Measurements from ENCODE around the gene ZNF446. TPM values are rescaled to one million over a fixed set of nuclear protein-coding genes. Genes with fewer than 3 reads are reported as not detected.

Gene ZNF446
- total RNA-seq, 4 donors from 2014 or later: 12.8 to 25.6 (median 19.6) TPM

GRCh38 chr19:58519355-58520256, 43.5 kb downstream of the ZNF446 start, which contains the start of gene ZBTB45:
ZBTB45 (minus strand) TSS chr19:58519810; CDS start chr19:58517673, 2,137 bp downstream.
- peak; percentile 71 to 95 (median 86) for TF ChIP-seq CTCF (IDR thresholded peaks at IDR 0.05)
- peak; percentile 42 to 52 for TF ChIP-seq POLR2A (IDR thresholded peaks at IDR 0.05)
- no peaks in the 10 kb centered on the region for H3K27me3 ChIP-seq

GRCh38 chr19:58520257-58520599, 44.1 kb downstream of the ZNF446 start:
- no peaks in the 10 kb centered on the region for H3K9me3 ChIP-seq
- peak overlapping the region; percentile 86 to 97 (median 94) for H3K27ac ChIP-seq
- peaks cover 0 to 21% (median 0%) of the 10 kb centered on the region in 3 donors for H3K36me3 ChIP-seq
- TF ChIP-seq CTCF (IDR thresholded peaks at IDR 0.05) (no peak), POLR2A (IDR thresholded peaks at IDR 0.05) (no peak)
- DNase-seq: no peak
- no peaks in the 10 kb centered on the region for H3K27me3 ChIP-seq
- peaks cover 3 to 27% (median 12%) of the 10 kb centered on the region in 4 donors for H3K4me1 ChIP-seq
- peak overlapping the region; percentile 63 to 90 (median 80) for H3K4me3 ChIP-seq

More at GRCh38 chr19:58519355-58520256, 43.5 kb downstream of the ZNF446 start, which contains the start of gene ZBTB45:
- Histone ChIP-seq H3K4me1 (peaks cover 3 to 31% (median 12%) of the 10 kb centered on the region in 4 donors), H3K27ac (peak within 1 kb of the TSS; percentile 86 to 97 (median 94)), H3K36me3 (peaks cover 0 to 21% (median 0%) of the 10 kb centered on the region in 3 donors), H3K4me3 (peak within 1 kb of the TSS; percentile 63 to 90 (median 80)), H3K9me3 (no peaks in the 10 kb centered on the region)
- DNase-seq: peak; percentile 84 to 96 (median 93)

DNA sequence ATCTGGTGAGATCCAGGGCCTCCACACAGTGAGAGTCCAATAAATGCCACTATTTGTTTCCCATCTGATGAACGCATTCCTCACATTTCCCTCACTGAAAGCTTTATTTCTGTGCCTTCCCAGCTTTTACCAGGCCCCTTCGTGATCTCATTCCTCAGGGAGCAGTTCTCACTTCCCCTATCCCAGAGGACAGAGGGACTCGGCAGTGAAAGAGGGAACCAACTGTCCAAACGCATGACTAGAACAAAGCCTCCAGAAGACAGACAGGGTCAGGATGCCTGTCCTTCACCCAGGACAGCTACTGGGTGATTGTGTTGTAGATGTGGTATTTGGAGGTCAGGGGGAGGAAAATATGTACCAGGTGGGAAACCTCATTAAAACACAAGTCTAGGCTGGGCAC, 45.5 kb downstream of the ZNF446 start:
- no peak overlapping the region for H3K27ac ChIP-seq
- no peak for TF ChIP-seq POLR2A (IDR thresholded peaks at IDR 0.05)
- TF ChIP-seq CTCF (IDR thresholded peaks at IDR 0.05): no peak
- H3K4me3 ChIP-seq: no peak overlapping the region
- no peaks in the 10 kb centered on the region for H3K27me3 ChIP-seq
- H3K4me1 ChIP-seq: peaks cover 3 to 27% (median 12%) of the 10 kb centered on the region in 4 donors
- no peaks in the 10 kb centered on the region for H3K9me3 ChIP-seq
- no peak for DNase-seq
- H3K36me3 ChIP-seq: peaks cover 0 to 10% (median 0%) of the 10 kb centered on the region in 3 donors

- no peak for DNase-seq
- Histone ChIP-seq H3K27ac (no peak overlapping the region), H3K4me3 (no peak overlapping the region), H3K27me3 (no peaks in the 10 kb centered on the region), H3K4me1 (peaks cover 3 to 18% (median 12%) of the 10 kb centered on the region in 4 donors), H3K9me3 (no peaks in the 10 kb centered on the region), H3K36me3 (no peaks in the 10 kb centered on the region)
- no peak for TF ChIP-seq CTCF (IDR thresholded peaks at IDR 0.05)
- no peak for TF ChIP-seq POLR2A (IDR thresholded peaks at IDR 0.05)
Measured at GRCh38 chr19:58522709-58523108, 46.6 kb downstream of the ZNF446 start.

DNA sequence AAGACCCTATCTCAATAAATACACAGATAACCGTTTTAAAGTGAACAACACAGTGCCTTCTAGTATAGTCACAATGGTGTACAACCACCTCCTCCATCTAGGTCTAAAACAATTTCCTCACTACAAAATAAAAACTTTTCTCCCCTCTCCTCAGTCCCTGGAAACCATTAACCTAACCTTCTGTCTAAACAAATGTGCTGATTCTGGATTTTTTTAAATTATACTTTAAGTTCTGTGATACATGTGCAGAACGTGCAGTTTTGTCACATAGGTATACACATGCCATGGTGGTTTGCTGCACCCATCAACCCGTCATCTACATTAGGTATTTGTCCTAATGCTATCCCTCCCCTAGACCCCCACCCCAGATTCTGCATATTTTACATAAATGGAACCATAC, 53.3 kb downstream of the ZNF446 start:
- Histone ChIP-seq H3K27me3 (no peaks in the 10 kb centered on the region), H3K9me3 (no peaks in the 10 kb centered on the region), H3K27ac (no peak overlapping the region), H3K36me3 (no peaks in the 10 kb centered on the region), H3K4me3 (no peak overlapping the region), H3K4me1 (no peaks in the 10 kb centered on the region)
- DNase-seq: no peak
- no peak for TF ChIP-seq CTCF (IDR thresholded peaks at IDR 0.05)
- TF ChIP-seq POLR2A (IDR thresholded peaks at IDR 0.05): no peak

Small RNAs within 50 kb of the gene (small RNA-seq; reads per million reads assigned to genes)
- gene RN7SL693P (0 reads per million in 2 donors), gene RNU6-1337P (0 reads per million in 2 donors)

Other genes starting within 250 kb of the ZNF446 start
- gene ZNF544, start 247.4 kb upstream of the ZNF446 start, total RNA-seq: 100 to 1,000 TPM in 1 of 4 donors, 10 to 100 TPM in 3; 21.9 to 158 (median 31.4) TPM
- 1 to 10 TPM; 7.0 to 8.9 (median 7.9) TPM for gene ZNF8, start 197.4 kb upstream of the ZNF446 start, total RNA-seq
- gene ERVK3-1, start 171.0 kb upstream of the ZNF446 start, total RNA-seq: 10 to 100 TPM; 41.3 to 54.2 (median 47.2) TPM
- 1 to 10 TPM; 2.5 to 4.6 (median 4.0) TPM for gene ZSCAN22, start 149.4 kb upstream of the ZNF446 start, total RNA-seq
- 10 to 100 TPM in 1 of 4 donors, 1 to 10 TPM in 2, not detected in 1; 5.4 to 26.4 (median 8.3) TPM for gene A1BG, start 122.9 kb upstream of the ZNF446 start, total RNA-seq
- 1 to 10 TPM in 2 of 4 donors, under 1 TPM in 1, not detected in 1; 0.70 to 4.4 (median 2.1) TPM for gene ZNF497, start 113.6 kb upstream of the ZNF446 start, total RNA-seq
- 10 to 100 TPM in 1 of 4 donors, 1 to 10 TPM in 3; 3.3 to 10.9 (median 7.7) TPM for gene ZNF837, start 95.3 kb upstream of the ZNF446 start, total RNA-seq
- gene RPS5, start 89.1 kb upstream of the ZNF446 start, total RNA-seq: 1,000 to 10,000 TPM in 1 of 4 donors, 100 to 1,000 TPM in 3; 428 to 1,258 (median 517) TPM
- gene RNF225, start 80.7 kb upstream of the ZNF446 start, total RNA-seq: not detected
- 10 to 100 TPM in 1 of 4 donors, 1 to 10 TPM in 3; 2.5 to 18.2 (median 9.6) TPM for gene ZNF584, start 67.7 kb upstream of the ZNF446 start, total RNA-seq
- 10 to 100 TPM in 1 of 4 donors, 1 to 10 TPM in 3; 3.9 to 12.4 (median 7.2) TPM for gene ZNF132, start 36.2 kb upstream of the ZNF446 start, total RNA-seq
- 10 to 100 TPM in 3 of 4 donors, 1 to 10 TPM in 1; 7.0 to 13.1 (median 10.5) TPM for gene ZNF324B, start 24.7 kb upstream of the ZNF446 start, total RNA-seq
- gene ZNF324, start 9.3 kb upstream of the ZNF446 start, total RNA-seq: 10 to 100 TPM; 12.4 to 31.2 (median 22.7) TPM
- 1 to 10 TPM in 3 of 4 donors, under 1 TPM in 1; 0.88 to 6.3 (median 2.3) TPM for gene SLC27A5, start 35.6 kb downstream of the ZNF446 start, total RNA-seq
- 10 to 100 TPM in 3 of 4 donors, 1 to 10 TPM in 1; 7.4 to 21.6 (median 14.3) TPM for gene ZBTB45, start 43.5 kb downstream of the ZNF446 start, total RNA-seq
- 100 to 1,000 TPM; 164 to 281 (median 196) TPM for gene TRIM28, start 67.7 kb downstream of the ZNF446 start, total RNA-seq
- gene CHMP2A, start 78.8 kb downstream of the ZNF446 start, total RNA-seq: 100 to 1,000 TPM in 2 of 4 donors, 10 to 100 TPM in 2; 79.2 to 115 (median 101) TPM
- 10 to 100 TPM; 10.2 to 37.1 (median 18.5) TPM for gene UBE2M, start 82.3 kb downstream of the ZNF446 start, total RNA-seq
- gene MZF1, start 97.0 kb downstream of the ZNF446 start, total RNA-seq: 100 to 1,000 TPM in 1 of 4 donors, 10 to 100 TPM in 3; 60.9 to 123 (median 82.3) TPM

Data from Peyer's patch (tissue), 4 donors.